WTC11 (cell line): ENCODE results near the gene MTMR4.

Source experiments
- ESRRA ChIP-seq: sonication (generic); formaldehyde crosslinking; IDR thresholded peaks from 2 replicates; pipeline ENCODE4 v1.8.1; 2022; ENCODE audit warnings: mild to moderate bottlenecking, missing genetic modification reagents, borderline replicate concordance
- NFATC4 ChIP-seq: fragments of 250-450 bp; sonication (Bioruptor Pico); IDR thresholded peaks from 2 replicates; pipeline ENCODE4 v1.9.0; 2021; ENCODE audit warnings: mild to moderate bottlenecking
- NR1H2 ChIP-seq: sonication (generic); formaldehyde crosslinking; IDR thresholded peaks from 2 replicates; pipeline ENCODE4 v1.9.0; 2021; ENCODE audit warnings: mild to moderate bottlenecking, moderate library complexity, missing genetic modification reagents
- NR2C2 ChIP-seq: sonication (generic); formaldehyde crosslinking; IDR thresholded peaks from 2 replicates; pipeline ENCODE4 v1.8.0; 2022; ENCODE audit warnings: mild to moderate bottlenecking, missing genetic modification reagents
- TF ChIP-seq, protein P1 (sequence below): fragments of 200-600 bp; IDR thresholded peaks from 2 replicates; pipeline ENCODE4 v1.8.0; 2022; ENCODE audit warnings: antibody characterized with exemption
- TF ChIP-seq, protein P2 (sequence below): sonication (generic); formaldehyde crosslinking; conservative IDR thresholded peaks from 2 replicates; pipeline ENCODE4 v1.8.1; 2023; ENCODE audit warnings: mild to moderate bottlenecking, low read depth, missing genetic modification reagents, moderate library complexity

DNA sequence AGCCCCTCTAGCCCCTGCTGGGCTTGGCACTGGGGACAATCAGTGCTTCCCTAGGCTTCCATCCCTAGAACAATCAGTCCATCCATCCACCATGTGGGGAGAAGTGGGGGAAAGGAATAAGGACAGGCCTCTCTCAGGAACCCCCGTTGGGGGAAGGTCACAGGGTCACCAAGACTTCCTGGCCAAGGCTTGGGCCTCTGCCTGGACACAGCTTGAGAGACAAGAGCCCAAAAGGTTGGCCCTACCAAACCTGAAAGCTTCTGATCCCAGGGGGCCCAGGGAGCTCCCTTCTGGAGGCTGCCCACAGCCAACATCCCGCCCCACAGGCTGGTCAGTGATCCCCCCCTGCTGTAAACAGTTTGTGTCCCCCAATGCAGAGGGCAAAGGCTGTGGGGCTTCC, 16.2 kb upstream of the MTMR4 start:
- TF ChIP-seq, protein P1, sequence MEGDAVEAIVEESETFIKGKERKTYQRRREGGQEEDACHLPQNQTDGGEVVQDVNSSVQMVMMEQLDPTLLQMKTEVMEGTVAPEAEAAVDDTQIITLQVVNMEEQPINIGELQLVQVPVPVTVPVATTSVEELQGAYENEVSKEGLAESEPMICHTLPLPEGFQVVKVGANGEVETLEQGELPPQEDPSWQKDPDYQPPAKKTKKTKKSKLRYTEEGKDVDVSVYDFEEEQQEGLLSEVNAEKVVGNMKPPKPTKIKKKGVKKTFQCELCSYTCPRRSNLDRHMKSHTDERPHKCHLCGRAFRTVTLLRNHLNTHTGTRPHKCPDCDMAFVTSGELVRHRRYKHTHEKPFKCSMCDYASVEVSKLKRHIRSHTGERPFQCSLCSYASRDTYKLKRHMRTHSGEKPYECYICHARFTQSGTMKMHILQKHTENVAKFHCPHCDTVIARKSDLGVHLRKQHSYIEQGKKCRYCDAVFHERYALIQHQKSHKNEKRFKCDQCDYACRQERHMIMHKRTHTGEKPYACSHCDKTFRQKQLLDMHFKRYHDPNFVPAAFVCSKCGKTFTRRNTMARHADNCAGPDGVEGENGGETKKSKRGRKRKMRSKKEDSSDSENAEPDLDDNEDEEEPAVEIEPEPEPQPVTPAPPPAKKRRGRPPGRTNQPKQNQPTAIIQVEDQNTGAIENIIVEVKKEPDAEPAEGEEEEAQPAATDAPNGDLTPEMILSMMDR = no peak
- TF ChIP-seq NR2C2 = no peak
- no peak for TF ChIP-seq NR1H2 (CRISPR knock-in tag)
- TF ChIP-seq NFATC4 (CRISPR knock-in tag) = no peak
- TF ChIP-seq ESRRA (CRISPR knock-in tag) = no peak
- TF ChIP-seq, protein P2, sequence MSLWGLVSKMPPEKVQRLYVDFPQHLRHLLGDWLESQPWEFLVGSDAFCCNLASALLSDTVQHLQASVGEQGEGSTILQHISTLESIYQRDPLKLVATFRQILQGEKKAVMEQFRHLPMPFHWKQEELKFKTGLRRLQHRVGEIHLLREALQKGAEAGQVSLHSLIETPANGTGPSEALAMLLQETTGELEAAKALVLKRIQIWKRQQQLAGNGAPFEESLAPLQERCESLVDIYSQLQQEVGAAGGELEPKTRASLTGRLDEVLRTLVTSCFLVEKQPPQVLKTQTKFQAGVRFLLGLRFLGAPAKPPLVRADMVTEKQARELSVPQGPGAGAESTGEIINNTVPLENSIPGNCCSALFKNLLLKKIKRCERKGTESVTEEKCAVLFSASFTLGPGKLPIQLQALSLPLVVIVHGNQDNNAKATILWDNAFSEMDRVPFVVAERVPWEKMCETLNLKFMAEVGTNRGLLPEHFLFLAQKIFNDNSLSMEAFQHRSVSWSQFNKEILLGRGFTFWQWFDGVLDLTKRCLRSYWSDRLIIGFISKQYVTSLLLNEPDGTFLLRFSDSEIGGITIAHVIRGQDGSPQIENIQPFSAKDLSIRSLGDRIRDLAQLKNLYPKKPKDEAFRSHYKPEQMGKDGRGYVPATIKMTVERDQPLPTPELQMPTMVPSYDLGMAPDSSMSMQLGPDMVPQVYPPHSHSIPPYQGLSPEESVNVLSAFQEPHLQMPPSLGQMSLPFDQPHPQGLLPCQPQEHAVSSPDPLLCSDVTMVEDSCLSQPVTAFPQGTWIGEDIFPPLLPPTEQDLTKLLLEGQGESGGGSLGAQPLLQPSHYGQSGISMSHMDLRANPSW = no peak
